NCI-H748 (cell line): ENCODE measurements around the gene TK2.
"Not testable (repeated sequence)": the region's sequence is repeated elsewhere in the genome, so short reads cannot be mapped to it uniquely, and the experiment has no call there.

Experiments
- DNase-seq: peaks from one replicate; lab custom pipeline; 2025; ENCODE audit not compliant: unreplicated experiment; lab: John Stamatoyannopoulos, UW

The TK2 gene

GRCh38 chr16:66574081-66574480 lies 24.2 kb upstream of the TK2 start:
- no peak for DNase-seq

GRCh38 chr16:66572356-66572755 lies 22.4 kb upstream of the TK2 start:
- no peak for DNase-seq

- no peak for DNase-seq
Measured at GRCh38 chr16:66569827-66570405, 20.0 kb upstream of the TK2 start.

GRCh38 chr16:66569131-66569530 lies 19.2 kb upstream of the TK2 start:
- no peak for DNase-seq

GRCh38 chr16:66568355-66568754 lies 18.4 kb upstream of the TK2 start:
- no peak for DNase-seq

- DNase-seq: not testable (repeated sequence)
Measured at GRCh38 chr16:66567270-66567669, 17.3 kb upstream of the TK2 start.

GRCh38 chr16:66566051-66566901 lies 16.4 kb upstream of the TK2 start, which contains the start of gene CMTM1:
Gene CMTM1 (plus strand): TSS chr16:66566439. CDS start chr16:66566514, 75 bp downstream.
- DNase-seq: no peak

- no peak for DNase-seq
Measured at GRCh38 chr16:66563574-66564334, 13.8 kb upstream of the TK2 start.

GRCh38 chr16:66562986-66563385 lies 13.1 kb upstream of the TK2 start:
- DNase-seq: no peak

GRCh38 chr16:66562409-66562808 lies 12.5 kb upstream of the TK2 start:
- no peak for DNase-seq

GRCh38 chr16:66561381-66562080 lies 11.6 kb upstream of the TK2 start:
- no peak for DNase-seq

GRCh38 chr16:66560107-66560506 lies 10.2 kb upstream of the TK2 start:
- no peak for DNase-seq

- no peak for DNase-seq
Measured at GRCh38 chr16:66554495-66554894, 4.6 kb upstream of the TK2 start.

- no peak for DNase-seq
Measured at GRCh38 chr16:66554021-66554420, 4.1 kb upstream of the TK2 start.

- peak; percentile 26 for DNase-seq
Measured at GRCh38 chr16:66553223-66553622, 3.3 kb upstream of the TK2 start.

- DNase-seq: peak; percentile 85
Measured at GRCh38 chr16:66552286-66553177, 2.6 kb upstream of the TK2 start, which contains the start of gene CKLF. Gene CKLF (plus strand): TSS chr16:66552576. CDS start chr16:66552716, 140 bp downstream.

GRCh38 chr16:66551788-66552285 lies 1.9 kb upstream of the TK2 start:
- DNase-seq: no peak

GRCh38 chr16:66551348-66551759 lies 1.4 kb upstream of the TK2 start:
- DNase-seq: peak; percentile 47

GRCh38 chr16:66548868-66549267 lies 1.1 kb downstream of the TK2 start:
- DNase-seq: no peak

- DNase-seq: no peak
Measured at GRCh38 chr16:66548068-66548467, 1.9 kb downstream of the TK2 start.
